ENCODE data around the gene NSD2.
"Not testable (repeated sequence)": the region's sequence is repeated elsewhere in the genome, so short reads cannot be mapped to it uniquely, and the experiment has no call there.

Gene NSD2

DNA sequence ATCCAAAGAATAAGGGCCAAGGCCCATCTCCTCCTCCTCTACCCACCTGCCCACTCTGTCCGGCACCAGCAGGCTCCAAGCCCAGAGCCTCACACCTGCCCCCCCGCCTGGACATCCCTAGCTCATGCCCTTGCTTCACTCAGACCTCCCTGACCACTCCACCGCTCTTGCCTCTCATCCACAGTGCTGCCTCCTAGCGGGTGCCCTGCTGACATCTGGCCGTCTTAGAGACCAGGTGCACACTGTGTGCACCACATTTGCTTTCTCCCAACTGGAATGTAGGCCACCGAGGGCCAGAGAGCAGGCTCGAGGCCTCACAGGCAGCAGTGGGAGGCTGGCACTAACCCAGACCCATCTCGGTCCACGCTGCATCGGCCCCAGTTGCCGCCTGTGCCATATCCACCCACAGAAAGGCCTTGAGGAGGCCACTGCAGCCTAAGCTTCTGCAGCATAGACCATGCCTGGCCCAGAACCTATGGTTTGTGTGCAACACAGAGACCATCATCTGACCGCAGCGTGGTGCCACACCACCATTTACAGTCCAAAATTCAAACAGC lies 28.8 kb upstream of the NSD2 start:
- no peak for DNase-seq

DNA sequence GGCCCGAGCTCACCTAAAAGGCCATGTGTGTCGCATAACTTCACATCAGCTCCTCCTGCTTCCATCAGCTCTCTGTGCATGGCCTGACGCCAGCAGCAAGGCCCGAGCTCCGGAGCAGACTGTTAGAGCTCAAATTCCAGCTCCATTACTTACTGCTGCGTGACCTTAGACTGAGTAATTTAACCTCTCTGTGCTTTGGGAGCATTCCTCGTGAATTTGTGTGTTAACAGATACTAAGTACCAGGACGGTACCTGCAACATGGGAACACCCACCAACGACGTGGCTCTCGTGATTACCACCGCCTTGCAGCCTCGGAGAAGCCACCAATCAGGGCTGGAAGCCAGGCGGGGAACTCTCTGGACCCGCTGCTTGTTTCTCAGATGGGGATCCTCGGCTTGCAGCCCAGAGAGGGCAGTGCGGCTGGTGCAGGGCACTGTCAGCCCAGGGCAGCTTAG lies 28.2 kb upstream of the NSD2 start:
- no peak for DNase-seq

DNA sequence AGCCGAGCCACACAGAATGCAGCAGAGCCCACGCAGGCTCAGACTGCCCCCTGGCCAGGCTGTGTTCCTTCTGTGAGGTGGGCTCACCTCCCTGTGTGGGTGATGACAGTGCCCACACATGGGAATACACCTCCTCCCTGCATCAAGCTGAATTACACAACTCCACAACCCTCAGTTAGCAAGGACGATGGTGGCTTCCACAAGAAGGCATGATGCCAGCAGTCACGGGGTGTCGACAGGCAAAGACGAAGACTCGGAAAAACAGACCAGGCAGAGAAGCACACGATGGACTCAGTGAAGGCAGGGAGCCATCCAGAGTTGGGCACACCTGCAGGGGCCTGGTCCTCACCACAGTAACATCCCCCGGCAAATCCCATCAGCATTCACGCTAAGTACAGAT lies 27.3 kb upstream of the NSD2 start:
- no peak for DNase-seq

DNA sequence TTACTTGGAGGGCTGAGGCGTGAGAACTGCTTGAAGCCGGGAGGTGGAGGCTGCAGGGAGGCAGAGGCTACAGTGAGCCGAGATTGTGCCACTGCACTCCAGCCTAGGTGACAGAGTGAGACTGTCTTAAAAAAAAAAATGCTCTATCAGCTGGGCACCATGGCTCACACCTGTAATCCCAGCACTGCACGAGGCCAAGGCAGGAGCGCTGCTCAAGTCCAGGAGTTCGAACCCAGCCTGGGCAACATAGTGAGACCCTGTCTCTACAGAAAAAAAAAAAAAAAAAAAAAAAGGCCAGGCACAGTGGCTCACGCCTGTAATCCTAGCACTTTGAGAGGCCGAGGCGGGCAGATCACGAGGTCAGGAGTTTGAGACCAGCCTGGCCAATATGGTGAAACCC lies 26.6 kb upstream of the NSD2 start:
- not testable (repeated sequence) for DNase-seq

DNA sequence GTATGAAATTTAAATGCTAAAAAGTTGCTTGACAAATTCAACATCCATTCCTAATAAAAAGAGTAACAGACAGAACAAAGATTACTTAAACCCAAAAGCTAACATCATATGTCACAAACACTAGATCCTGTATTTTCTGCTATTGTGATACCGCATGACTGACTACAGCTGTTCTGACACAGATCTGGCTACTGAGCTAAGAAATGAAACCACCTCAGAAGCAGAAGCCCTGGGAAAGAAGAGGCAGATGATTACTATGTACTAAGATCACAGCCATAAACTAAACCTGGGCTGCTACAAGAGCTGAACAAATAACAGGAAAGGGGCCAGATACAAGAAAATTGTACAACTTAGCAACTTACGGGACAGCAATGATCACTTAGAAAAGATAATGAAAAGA lies 24.6 kb upstream of the NSD2 start:
- DNase-seq, result no peak

DNA sequence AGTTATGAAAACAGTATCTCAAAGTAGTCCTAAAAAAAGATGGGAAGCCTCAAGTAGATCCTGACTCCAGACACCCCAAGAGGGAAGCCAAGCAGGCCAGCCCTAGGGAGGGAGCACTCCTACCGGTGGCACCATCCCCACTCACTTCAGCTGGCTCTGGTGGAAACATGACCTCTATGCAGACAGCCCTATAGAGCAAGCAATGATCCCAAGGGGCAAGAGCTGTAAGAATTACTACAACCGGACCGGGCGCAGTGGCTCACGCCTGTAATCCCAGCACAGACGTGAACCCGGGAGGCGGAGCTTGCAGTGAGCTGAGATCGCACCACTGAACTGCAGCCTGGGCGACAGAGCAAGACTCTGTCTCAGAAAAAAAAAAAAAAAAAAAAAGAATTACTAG lies 20.9 kb upstream of the NSD2 start:
- no peak for DNase-seq

DNA sequence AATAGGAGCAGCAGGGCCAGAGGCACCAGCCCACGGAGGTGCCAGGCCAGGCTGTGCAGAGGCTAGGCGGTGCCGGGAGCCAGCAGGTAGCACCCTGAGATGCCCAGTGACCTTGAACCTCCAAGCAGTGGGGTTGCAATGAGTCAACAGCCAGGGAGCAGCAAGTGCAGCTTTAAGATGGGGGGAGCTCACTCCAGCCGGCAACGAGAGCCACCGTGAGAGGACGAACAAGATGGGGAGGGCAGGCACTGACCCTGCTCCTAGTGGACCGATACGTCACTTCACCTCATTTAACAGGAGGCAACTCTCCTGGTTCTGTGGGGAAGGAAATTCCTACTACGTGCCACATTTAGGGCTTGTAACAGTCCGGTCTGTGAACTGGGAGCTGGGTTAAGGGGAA lies 20.0 kb upstream of the NSD2 start:
- DNase-seq, result no peak

DNA sequence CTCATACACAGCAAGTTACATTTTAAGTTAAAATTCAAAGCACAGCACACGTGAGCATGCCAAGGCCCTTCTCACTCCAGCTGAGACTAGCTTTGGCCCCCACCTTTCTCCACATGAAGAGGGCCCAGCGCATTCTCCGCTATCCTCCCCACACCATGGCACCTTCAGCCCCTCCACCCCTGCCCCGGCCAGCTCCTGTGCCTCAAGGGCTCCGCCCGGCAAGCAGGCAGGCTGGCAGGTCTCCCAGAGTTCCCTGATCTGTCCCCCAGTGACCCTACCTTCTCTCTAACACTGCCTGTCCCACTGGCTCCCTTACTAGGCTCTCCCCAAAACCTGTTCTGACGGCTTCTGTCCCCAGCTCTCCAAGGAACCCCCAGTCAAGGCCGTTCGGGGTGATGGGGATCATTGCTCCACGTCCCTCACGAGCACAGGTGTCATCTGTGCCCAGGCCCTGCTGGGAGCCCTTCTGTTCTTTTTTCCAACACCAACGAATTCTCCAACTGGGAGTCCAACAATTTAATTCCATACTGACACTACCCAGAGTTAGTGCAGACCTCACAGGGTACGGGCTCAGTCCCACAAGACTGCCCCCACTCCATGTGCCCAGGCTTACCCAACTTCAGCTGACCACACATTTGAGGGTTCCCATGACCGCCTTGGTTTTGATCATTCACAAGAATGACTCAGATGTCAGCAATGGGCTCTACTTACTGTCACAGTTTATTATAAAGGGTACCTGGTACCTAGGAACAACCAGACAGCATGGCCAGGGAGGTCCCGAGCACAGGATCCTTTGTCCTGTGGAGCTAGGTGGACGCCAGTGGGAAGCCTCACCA lies 19.4 kb upstream of the NSD2 start:
- DNase-seq, result no peak

DNA sequence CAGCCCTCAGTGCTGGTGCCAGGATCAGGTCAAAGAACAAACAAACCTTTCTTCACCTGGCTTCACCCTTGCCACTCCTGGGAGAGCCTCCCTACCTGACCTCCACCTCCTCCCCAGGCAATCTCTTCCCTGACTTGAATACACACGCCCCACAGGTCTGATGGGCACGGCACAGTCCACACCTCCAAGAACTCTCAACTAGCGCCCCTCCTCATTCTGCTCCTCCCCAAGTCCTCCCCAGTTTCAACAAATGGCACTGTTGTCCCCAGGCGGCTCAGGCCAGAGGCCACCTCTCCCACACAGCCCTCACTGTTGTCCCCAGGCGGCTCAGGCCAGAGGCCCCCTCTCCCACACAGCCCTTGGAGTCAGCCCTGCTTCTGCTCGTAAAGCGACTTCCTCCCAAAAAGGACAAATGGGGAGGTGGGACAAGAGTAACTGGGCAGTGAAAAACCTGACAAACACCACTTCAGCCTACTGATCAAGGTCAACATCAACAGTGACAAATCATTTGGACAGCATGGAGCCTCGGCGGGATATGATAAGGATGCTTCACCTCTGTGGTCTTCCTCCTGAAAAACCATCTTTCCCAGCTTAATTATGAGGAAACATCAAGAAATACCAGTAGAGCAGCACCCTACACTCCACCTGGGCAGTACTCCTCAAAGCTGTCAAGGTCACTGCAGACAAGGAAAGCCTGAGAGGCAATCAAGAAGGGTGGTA lies 18.1 kb upstream of the NSD2 start:
- DNase-seq, result no peak

DNA sequence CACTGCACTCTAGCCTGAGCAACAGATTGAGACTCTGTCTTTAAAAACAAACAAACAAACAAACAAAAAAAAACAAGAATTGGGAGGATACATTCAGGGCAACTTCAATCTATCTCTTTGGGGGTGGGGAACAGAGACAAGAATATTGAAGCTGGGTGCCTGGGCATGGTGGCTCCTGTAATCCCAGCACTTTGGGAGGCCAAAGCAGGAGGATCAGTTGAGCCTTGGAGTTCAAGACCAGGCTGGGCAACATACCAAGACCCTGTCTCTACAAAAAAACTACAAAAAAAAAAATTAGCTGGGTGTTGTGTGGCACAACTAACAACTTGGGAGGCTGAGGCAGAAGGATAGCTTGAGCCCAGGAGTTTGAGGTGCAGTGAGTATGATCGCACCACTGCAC lies 16.4 kb upstream of the NSD2 start:
- no peak for DNase-seq

DNA sequence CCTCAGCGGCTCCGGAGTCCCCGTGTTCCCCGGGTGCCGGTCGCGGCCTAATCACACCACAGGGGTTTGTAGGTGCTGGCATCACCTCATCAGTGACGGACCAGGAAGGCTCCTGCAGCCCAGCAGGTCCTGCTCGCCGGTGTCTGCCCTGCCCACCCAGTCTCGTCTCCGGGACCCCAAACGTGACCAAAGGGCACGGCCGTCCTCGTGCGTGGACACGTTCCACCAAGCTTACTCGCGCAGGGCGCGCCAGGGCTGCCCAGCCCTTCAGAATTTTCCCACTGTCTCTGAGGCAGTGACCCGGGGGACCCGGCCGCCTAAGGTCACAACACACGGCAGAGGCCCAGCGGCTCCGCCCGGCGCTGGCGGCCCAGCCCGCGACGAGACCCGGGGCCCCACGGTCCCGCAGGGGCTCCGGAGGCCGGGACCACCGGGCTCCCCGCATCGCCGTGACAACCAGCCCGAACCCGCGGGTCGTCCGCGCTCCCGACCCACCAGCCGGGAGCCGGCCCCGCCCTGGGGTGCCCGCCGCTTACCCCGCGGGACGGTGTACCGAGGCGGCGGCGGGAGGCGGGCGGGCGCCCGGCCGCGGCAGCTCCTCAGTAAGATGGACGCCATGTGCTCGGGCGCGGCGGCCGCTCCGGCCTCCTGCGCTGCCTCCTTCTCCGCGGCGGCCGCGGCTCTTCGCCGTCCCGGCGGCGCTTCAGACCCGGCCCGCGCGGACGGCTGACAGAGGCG lies 15.7 kb upstream of the NSD2 start:
- DNase-seq, result peak; percentile 27

DNA sequence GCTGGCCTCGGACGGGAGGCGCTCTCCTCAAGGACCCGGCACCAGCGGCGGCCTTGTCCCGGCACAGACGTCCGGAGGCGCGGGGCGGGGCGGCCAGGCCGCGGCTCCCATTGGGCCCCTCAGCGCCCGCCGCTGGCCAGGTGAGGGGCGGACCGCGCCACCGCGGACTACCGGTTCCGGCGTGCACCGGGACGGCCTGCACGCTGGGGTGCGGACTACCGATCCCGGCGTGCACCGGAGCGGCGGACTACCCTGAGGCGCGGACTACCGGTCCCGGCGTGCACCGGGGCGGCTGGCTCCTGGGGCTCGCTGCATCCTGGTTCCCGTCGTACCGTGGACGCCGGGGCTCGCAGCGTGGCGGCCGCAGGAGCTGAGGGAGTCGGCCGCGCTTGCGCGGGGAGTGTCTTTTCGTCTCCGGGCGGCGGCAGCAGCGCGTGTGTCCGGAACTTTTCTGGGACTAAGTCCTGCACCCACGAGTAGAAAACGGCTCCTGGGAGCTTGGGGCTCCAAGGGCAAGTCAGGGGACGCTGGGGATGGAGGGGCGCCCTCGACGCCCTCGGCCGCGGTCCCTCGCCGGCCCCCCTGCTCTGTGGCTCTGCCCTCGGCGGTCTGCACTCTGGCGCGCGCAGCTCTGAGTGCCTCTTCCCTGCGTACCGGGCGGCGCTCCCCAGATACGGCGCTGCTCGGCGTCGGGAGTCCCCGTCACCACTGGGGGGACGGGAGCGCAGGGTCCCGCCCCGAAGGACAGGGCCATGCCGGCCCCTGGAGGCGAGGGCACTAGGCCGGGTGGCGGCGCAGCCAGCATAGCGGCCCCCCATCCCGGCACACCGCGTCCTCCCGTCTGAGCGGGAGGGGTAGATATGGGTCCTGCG lies 14.9 kb upstream of the NSD2 start, which contains the start of gene LETM1:
Gene LETM1, minus strand, starts transcription at position 86 of the 872 bp plus-strand sequence. CDS start 206 bp downstream, outside the sequence.
- DNase-seq, result peak; percentile 97

DNA sequence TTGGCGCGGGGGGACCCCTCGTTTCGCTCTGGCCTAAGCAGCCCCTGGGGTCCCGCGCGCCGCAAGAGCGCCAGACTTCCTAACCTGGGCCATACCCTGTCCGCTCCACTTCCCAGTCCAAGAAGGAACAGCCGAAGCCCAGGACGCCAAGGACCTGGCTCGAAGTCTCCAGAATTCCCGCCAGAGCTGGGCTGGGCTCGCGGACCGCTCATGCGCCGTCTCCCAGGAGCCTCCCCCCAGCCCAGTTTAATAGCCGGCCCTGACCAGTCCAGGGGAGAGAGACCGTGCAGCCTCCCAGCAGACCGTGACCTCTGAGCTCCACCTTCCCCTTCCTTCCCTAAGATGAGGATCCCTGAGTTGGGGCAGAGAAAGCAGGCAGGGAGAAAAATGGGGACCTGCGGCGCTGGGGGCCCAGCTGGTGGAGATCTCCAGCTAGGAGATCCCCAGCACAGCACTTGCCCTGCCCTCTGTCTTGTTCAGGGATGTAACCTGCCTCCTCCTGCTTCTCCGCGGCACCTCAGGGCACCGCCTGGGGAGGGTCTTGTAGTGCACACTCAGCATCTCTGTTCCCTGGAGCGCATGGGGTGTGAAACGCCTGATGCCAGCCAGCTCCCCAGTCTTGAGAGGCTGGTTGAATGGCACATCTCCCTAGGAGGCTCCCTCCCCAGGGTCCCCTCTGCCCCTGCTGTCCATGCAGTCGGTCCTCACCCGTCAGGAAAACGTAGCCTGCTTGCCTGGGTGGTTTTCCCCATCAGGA lies 14.1 kb upstream of the NSD2 start:
- no peak for DNase-seq

DNA sequence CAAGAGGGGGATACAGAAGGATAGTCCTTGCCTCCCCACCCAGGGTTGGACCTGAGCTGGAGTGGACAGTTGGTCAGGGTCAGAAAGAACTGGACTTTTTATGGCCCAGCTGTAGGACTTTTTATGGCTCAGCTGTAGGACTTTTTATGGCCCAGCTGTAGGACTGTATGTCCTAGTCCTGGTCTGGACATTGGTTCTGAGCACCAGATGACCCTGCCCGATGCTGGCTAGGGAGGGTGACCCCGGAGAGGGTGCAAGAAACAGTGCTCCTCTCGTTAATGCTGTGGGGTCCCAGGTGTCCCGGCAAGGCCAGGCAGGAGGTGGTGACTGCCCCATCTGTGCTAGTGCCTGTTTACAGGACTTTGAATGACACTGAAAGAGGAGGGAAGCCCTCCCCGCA lies 13.3 kb upstream of the NSD2 start:
- DNase-seq, result no peak

DNA sequence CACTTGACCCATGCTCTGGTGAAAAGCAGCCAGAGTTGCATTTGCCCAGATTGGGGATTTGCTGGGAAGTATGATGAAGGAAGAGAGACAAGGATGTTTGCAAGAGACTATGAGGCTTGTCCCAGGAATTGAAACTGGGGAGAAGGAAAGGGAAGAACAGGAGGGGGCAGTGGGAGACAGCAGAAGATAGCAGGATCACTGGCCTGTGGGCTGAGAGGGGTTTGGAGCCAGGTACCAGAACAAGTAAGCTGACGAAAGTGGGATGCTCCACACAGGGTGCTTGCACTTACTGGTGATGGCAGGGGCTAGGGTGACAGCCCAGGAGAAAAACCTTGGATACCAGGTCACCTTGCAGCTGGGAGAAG lies 11.8 kb upstream of the NSD2 start:
- DNase-seq, result no peak

DNA sequence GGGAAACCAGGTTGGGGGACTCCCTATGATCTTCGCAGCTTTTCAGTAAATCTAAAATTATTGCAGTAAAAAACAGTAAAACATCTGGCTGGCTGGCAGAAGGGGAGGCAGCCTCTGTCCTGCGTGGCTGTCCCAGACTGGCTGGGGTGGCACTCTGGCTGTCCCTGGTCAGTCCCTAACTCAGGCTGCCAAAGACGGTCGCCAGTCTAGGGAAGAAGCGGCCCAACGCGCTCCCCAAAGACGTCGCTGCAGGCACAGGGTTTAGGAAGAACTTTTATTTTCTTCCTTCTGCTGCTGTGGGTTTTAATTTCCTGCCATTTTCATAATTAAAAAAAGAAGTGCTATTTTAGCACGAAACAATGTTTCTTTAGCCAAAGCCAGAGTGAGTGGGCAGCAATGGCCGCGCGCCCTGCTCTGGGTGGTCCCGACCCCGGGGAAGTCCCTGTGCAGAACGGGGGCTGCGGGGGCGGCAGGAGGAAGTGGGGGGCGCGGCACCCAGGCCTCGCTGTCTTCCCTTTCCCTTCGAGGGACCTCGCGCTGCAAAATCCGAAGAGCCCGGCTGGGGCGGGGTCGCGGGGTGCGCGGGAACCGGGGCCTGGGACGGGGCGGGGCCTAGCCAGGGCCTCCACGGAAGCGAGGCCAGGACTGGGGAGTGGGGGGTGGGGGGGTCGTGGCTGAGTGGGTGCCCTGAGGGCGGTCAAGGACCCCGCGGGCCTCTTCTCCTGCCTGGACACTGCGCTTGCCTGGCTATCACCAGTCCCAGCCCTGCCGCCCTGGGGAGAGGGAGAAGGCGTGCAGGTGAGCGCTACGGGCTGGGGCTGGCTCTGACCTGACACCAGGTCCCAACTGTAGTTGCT lies 8.9 kb upstream of the NSD2 start:
- DNase-seq, result no peak

DNA sequence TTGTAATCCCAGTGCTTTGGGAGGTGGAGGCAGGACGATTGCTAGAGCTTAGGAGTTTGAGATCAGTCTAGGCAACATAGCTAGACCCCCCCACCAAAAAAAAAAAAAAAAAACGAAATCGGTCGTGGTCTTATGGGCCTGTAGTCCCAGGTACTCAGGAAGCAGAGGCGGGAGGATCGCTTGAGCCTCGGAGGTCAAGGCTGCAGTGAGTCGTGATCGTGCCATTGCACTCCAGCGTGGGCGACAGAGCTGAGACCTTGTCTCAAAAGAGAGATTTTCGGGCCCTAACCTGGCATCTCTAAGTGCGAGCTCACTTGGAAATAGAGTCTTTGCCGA lies 8.3 kb upstream of the NSD2 start:
- no peak for DNase-seq

DNA sequence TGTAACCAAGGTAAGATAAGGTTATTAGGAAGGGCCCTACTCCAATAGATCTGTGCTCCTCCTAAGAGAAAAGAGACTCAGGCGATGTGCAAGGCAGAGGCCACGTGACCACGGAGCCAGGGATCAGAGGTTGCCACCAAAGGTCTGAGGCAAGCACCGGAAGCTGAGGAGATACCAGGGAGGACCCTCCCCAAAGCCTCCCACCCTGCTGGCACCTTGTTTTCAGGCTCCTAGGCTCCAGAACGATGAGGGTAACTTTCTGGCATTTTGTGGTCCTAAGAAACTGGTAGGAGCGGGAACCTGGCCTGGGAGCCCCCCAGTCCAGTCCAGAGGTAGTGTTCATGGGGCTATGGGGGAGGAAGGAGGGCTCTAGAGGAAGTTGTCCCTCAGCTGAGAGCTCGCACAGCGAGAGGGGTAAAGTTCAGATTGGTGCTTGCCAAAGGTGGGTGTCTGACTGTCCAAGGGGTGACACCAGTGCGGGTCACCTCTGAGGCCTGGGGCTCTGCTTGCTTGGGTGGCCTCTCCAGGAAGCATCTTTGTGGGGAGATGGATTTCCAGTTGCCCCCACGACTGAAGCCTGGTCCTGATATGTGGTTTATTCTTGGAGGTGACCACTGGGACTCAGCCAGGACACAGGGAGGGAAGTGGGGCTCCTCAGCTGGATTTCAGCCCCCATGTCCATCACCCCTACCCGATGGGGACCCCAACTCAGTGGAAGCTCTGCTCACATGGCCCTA lies 7.7 kb upstream of the NSD2 start:
- no peak for DNase-seq

DNA sequence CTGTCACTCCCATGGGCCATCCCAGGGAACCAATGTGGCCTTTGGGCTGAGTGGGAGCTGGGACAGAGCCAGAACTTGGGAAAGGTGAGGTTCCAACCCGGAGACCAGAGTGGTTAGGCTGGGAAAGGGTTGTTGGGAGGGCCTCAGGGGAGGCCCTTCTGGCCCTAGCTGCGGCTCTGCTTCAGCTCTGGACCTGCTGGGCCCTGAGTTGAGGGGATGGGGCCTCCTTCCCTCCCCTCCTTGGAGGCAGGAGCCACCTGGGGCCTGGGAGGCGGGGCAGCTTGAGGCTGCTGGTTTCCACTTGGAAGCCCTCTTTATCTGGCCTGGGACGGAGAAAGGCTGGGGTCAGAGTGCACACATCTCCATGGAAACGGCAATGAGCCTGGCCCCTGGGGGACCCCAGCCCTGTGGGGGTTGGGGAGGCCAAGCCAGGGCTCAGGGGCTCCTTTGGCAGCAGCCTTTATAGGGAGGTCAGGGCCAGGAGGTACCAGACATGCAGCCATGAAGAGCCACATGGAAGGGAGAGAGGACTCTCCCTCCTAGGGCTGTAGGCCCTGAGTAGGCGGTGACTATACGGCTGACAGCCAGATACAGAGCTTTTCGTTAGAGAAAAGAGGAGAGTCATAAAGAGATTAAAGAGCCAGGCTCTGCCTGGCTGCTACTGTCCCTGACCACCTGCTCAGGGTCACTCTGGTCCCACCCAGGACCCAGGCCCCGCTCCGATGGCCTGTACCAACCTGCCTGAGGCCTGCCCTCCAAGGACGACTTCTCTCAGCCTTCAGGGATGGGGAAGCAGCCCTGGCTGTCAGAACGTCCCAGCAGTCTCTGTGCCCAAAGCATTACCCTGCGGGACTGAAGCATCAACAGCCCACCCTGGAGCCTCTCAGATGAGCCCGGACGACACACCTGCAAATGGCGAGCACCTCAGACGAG lies 6.9 kb upstream of the NSD2 start:
- DNase-seq, result no peak

Measured in activated CD4-positive, alpha-beta T cell treated with anti-CD3 and anti-CD28 coated beads, Interleukin-2, amount 50 U/mL, for 16 hours (primary cell).